Measurements from ENCODE around the gene XIAP.

GRCh38 chrX:123849096-123849495, 10.8 kb upstream of the XIAP start:
- TF ChIP-seq CTCF (IDR thresholded peaks at IDR 0.05), result no peak
- TF ChIP-seq POLR2A (IDR thresholded peaks at IDR 0.05), result no peak

Data from testis (tissue), 2 donors.